Aorta (tissue), 5 donors: ENCODE data around the gene SCFD2. TPM values are rescaled to one million over a fixed set of nuclear protein-coding genes. Genes with fewer than 3 reads are reported as not detected.
"Not testable (repeated sequence)": the region's sequence is repeated elsewhere in the genome, so short reads cannot be mapped to it uniquely, and the experiment has no call there.

Experiments
- ATAC-seq: fragments of 200-7000 bp; cut with Tn5 transposase; one replicate; pipeline ENCODE4 v1.9.1; 2022; ENCODE audit warnings: moderate library complexity; ENCODE audit not compliant: low FRiP score
- DNase-seq, 2 donors: peaks; one replicate each; pipeline ENCODE4 v3.0.0-alpha.2; 2020
- H3K27ac ChIP-seq, 2 donors: one replicate each; pipeline ENCODE4 v1.5.1; 2013; ENCODE audit warnings: low read length in 2 of 2, mild to moderate bottlenecking in 2 of 2, moderate library complexity in 2 of 2, control low read depth in 1 of 2, inconsistent platforms in 1 of 2, low read depth in 1 of 2
- H3K27me3 ChIP-seq, 2 donors: one replicate each; pipeline ENCODE4 v1.6.1; 2013; ENCODE audit warnings: control low read depth in 1 of 2, low read length in 1 of 2, mild to moderate bottlenecking in 1 of 2, moderate library complexity in 1 of 2; ENCODE audit not compliant: insufficient read depth in 2 of 2, control insufficient read depth in 1 of 2
- H3K36me3 ChIP-seq, 2 donors: one replicate each; pipeline ENCODE4 v1.6.1; 2013; ENCODE audit warnings: control low read depth in 1 of 2, low read length in 1 of 2, mild to moderate bottlenecking in 1 of 2; ENCODE audit not compliant: insufficient read depth in 2 of 2, control insufficient read depth in 1 of 2
- H3K4me1 ChIP-seq, 2 donors: one replicate each; pipeline ENCODE4 v1.6.1; 2013; ENCODE audit warnings: low read length in 2 of 2, control low read depth in 1 of 2, mild to moderate bottlenecking in 1 of 2, moderate library complexity in 1 of 2; ENCODE audit not compliant: insufficient read depth in 2 of 2, control insufficient read depth in 1 of 2
- H3K4me3 ChIP-seq, 2 donors: one replicate each; pipeline ENCODE4 v1.5.1; 2013; ENCODE audit warnings: low read length in 2 of 2, control low read depth in 1 of 2, mild to moderate bottlenecking in 1 of 2
- H3K9me3 ChIP-seq: one replicate; pipeline ENCODE4 v1.6.1; 2013; ENCODE audit warnings: mild to moderate bottlenecking, low read length; ENCODE audit not compliant: control insufficient read depth
- WGBS, 2 donors: extraction: QIAGEN DNeasy Blood & Tissue Kit; methylation state at CpG; one replicate each; pipeline ENCODE4 v1.1.7; 2013; 5-methylcytosine and 5-hydroxymethylcytosine counted together
- intact Hi-C, 2 donors: fragments of 100-400 bp; cut with DNase I; formaldehyde crosslinking; loops; one replicate each; pipeline versions ENCODE4 v1.14.2 to v1.15.0; 2022
- polyA plus RNA-seq, 2 donors: library from polyadenylated mRNA; stranded (reverse); fragments of 200-250 nt; gene quantifications; one replicate each; pipeline ENCODE4 v1.2.3, GENCODE V29; 2013
- total RNA-seq, 2 donors: library from RNA; stranded (reverse); fragmentation: NEBNext Ultra II Directional; extraction: Animal tissue kit (Norgen Biotek cat#: 25700); gene quantifications; one replicate each; pipeline ENCODE4 v1.2.1, GENCODE V29; 2021
- donor health status: healthy with polysubstance abuse.
- donor health status: Bipolar disorder and iron deficiency.
- donor health status: DM: no; HTN: no; CAD: no.
- donor health status: DM: no; HTN: no; CAD: no.
- donor health status: DM: yes; HTN: yes; CAD: no.

SCFD2 gene
- total and polyA plus RNA-seq, 4 donors: 3.5 to 19.2 (median 10.3) TPM

DNA sequence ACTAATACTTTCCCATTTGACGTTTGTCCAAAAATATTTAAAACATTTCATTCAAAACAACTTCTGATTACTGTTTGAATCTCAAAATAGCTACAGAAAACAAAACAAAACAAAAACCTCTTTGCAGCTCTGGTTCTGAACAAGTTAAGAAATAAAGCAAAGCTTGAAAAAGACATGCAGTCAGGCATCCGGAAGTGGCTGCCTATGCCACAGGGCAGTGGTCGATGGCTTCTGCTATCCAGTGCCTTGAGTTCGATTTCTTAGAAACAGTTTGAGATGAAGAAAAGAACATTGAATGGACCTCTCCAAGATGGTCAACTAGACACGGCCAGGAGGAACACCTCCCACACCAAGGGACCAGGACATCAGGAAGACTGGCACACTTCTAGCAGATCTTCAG is 125.3 kb downstream of the SCFD2 start:
- ATAC-seq (no peak), DNase-seq (no peak)
- Histone ChIP-seq H3K9me3 (no peaks in the 10 kb centered on the region), H3K27ac (no peak overlapping the region), H3K4me3 (no peak overlapping the region), H3K36me3 (no peaks in the 10 kb centered on the region), H3K27me3 (no peaks in the 10 kb centered on the region), H3K4me1 (peaks cover 0 to 3% of the 10 kb centered on the region in 2 donors)
- 40% methylated on average over 5 of the region's 5 CpGs for WGBS, 2 donors
- intact Hi-C loops: no loop called here

- H3K27ac ChIP-seq, H3K36me3 ChIP-seq, H3K27me3 ChIP-seq, DNase-seq, ATAC-seq, intact Hi-C loops, H3K4me1 ChIP-seq, H3K4me3 ChIP-seq, H3K9me3 ChIP-seq: not testable (repeated sequence)
- 95 to 100% methylated on average over 3 to 21 of the region's 29 CpGs for whole genome bisulfite sequencing, 2 donors
Observed at GRCh38 chr4:53238352-53238751, 127.5 kb downstream of the SCFD2 start.

GRCh38 chr4:53237811-53238210 is 128.1 kb downstream of the SCFD2 start:
- H3K4me1 ChIP-seq, H3K9me3 ChIP-seq, intact Hi-C loops, H3K36me3 ChIP-seq, H3K27me3 ChIP-seq, ATAC-seq, H3K4me3 ChIP-seq, DNase-seq, H3K27ac ChIP-seq: not testable (repeated sequence)
- 93 to 100% methylated on average over 5 to 22 of the region's 26 CpGs for WGBS, 2 donors

- H3K27me3 ChIP-seq, H3K27ac ChIP-seq, H3K4me3 ChIP-seq, H3K36me3 ChIP-seq, H3K9me3 ChIP-seq, intact Hi-C loops, DNase-seq, H3K4me1 ChIP-seq, ATAC-seq: not testable (repeated sequence)
- 100% methylated on average over 2 of the region's 2 CpGs; no CpG with 5 or more reads in 1 of the 2 donors for WGBS, 2 donors
Observed at GRCh38 chr4:53236624-53237023, 129.2 kb downstream of the SCFD2 start.

- no peaks in the 10 kb centered on the region for H3K9me3 ChIP-seq
- H3K4me3 ChIP-seq: no peak overlapping the region
- H3K27me3 ChIP-seq: no peaks in the 10 kb centered on the region
- intact Hi-C loops: no loop called here
- H3K27ac ChIP-seq: no peak overlapping the region
- DNase-seq: no peak
- peaks cover 0 to 2% of the 10 kb centered on the region in 2 donors for H3K4me1 ChIP-seq
- H3K36me3 ChIP-seq: no peaks in the 10 kb centered on the region
- 94 to 95% methylated on average over 4 of the region's 4 CpGs for WGBS, 2 donors
- ATAC-seq: no peak
Observed at GRCh38 chr4:53235547-53235946, 130.3 kb downstream of the SCFD2 start.

DNA sequence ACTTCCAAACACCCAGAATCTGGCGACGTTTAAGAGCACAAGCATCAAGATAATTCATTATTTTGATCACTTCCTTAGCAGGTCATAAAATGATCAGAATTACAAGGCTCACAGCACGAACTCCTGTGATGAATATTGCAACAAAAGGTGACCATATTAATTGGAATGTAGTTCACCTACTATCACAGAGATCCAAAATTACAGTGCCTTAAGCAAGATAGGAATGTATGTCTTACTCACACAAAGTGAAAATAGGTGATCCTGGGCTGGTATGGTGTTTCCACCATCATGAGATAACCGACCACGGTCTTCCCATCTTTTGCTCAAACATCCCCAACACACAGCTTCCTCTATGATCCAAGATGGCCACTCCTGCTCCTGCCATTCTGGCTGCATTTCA is 131.2 kb downstream of the SCFD2 start:
- no peak for ATAC-seq
- Histone ChIP-seq H3K27me3 (no peaks in the 10 kb centered on the region), H3K4me3 (no peak overlapping the region), H3K9me3 (no peaks in the 10 kb centered on the region), H3K27ac (no peak overlapping the region), H3K4me1 (peaks cover 0 to 2% of the 10 kb centered on the region in 2 donors), H3K36me3 (no peaks in the 10 kb centered on the region)
- WGBS, 2 donors: 90 to 95% methylated on average over 5 of the region's 5 CpGs
- intact Hi-C loops: no loop called here
- DNase-seq: no peak

- Histone ChIP-seq H3K27me3 (no peaks in the 10 kb centered on the region), H3K4me1 (peaks cover 0 to 2% of the 10 kb centered on the region in 2 donors), H3K9me3 (no peaks in the 10 kb centered on the region), H3K4me3 (no peak overlapping the region), H3K36me3 (no peaks in the 10 kb centered on the region), H3K27ac (no peak overlapping the region)
- no peak for ATAC-seq
- intact Hi-C loops: no loop called here
- DNase-seq: no peak
Observed at GRCh38 chr4:53234111-53234510, 131.8 kb downstream of the SCFD2 start.

DNA sequence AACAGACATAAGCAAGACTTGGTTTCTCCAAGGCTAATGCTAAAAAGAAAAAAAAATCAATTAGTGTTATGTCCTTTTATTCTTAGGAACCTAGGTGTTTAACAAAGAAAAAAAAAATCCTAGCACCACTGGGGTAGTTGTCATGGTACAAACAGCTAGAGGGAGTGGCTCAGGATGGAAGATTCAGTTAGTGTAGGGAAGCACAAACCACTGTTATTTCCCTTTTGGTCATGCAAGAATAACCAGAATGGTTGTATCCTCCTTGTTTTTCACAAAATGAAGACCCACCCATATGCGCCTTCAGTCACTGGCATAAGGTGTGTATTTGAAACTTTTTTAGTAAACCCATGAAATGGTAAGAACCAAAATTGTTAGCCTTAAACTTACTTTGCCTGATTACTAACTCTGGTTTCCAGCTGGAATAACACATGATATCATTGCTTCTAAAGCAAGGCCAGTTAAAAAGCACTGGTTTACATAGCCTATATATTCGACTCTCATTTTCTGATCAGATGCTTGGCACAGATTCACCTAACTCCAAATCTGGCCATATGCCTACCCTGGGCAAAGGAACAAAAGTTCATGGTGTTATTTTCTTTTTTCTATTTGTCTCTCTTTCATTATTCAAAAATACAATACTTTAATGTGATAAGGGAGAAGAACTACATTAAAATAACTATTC is 132.6 kb downstream of the SCFD2 start:
- DNase-seq (no peak), ATAC-seq (no peak)
- Histone ChIP-seq H3K36me3 (no peaks in the 10 kb centered on the region), H3K27me3 (no peaks in the 10 kb centered on the region), H3K4me3 (no peak overlapping the region), H3K4me1 (peaks cover 0 to 2% of the 10 kb centered on the region in 2 donors), H3K9me3 (no peaks in the 10 kb centered on the region), H3K27ac (no peak overlapping the region)
- intact Hi-C loops: no loop called here
- WGBS, 2 donors: 46% methylated on average over 2 of the region's 2 CpGs

GRCh38 chr4:53232371-53232770 is 133.5 kb downstream of the SCFD2 start:
- Histone ChIP-seq H3K27ac (no peak overlapping the region), H3K4me3 (no peak overlapping the region), H3K36me3 (no peaks in the 10 kb centered on the region), H3K9me3 (no peaks in the 10 kb centered on the region), H3K4me1 (peaks cover 0 to 2% of the 10 kb centered on the region in 2 donors), H3K27me3 (no peaks in the 10 kb centered on the region)
- DNase-seq (no peak), ATAC-seq (no peak)
- WGBS, 2 donors: 86 to 90% methylated on average over 2 of the region's 2 CpGs
- intact Hi-C loops: no loop called here
